Fibroblast of peridontal ligament (primary cell): ENCODE data around the gene TNIK.
"Not testable (repeated sequence)": the region's sequence is repeated elsewhere in the genome, so short reads cannot be mapped to it uniquely, and the experiment has no call there.

Source experiments
- DNase-seq: peaks from one replicate; pipeline ENCODE4 v3.0.0-alpha.2; 2010; ENCODE audit errors: extremely low read depth

Gene TNIK

DNA sequence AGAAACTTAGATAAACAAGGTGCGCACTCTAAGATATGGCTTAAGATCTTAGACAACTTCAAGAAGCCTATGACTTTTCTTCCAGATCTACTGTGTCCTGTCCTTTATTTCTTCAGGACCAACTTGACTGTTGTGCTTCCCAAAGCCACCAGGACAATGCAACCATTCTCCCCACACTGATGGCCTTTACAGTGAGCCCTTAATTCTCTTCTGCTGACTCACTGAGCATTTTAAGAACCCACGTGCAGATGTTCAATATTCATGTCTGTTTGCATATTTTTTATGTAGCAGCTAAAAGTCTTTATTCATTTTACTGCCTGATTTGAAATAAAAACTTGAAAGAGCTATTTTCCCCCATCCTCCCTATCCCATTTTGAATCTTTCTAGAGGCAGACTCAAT, 330.4 kb downstream of the TNIK start:
- DNase-seq = peak; percentile 31

- no peak for DNase-seq
Observed at GRCh38 chr3:171127611-171128010, 332.6 kb downstream of the TNIK start.

GRCh38 chr3:171126478-171127209, 333.6 kb downstream of the TNIK start:
- no peak for DNase-seq

DNA sequence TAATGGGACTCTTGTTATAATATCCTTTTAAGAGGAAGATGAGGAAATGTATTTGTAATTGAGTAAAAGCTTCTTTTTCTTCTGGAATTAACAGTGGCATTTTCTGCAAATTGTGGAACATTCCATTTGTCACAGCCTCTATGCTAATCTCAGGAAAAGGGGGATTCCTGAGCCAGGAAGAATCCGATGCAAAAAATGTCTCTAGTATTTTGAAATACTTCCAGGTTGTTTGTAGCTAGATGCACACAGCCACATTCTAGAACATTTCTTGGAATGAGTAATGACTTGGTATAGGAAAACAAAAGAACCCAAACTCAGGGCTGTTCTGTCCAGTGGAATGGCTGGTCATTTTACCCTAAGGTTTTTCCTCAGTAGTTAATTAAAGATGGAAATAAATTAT, 335.2 kb downstream of the TNIK start:
- DNase-seq = no peak

- no peak for DNase-seq
Observed at GRCh38 chr3:171123915-171124314, 336.3 kb downstream of the TNIK start.

GRCh38 chr3:171122861-171123260, 337.3 kb downstream of the TNIK start:
- no peak for DNase-seq

- DNase-seq = no peak
Observed at GRCh38 chr3:171122240-171122639, 338.0 kb downstream of the TNIK start.

DNA sequence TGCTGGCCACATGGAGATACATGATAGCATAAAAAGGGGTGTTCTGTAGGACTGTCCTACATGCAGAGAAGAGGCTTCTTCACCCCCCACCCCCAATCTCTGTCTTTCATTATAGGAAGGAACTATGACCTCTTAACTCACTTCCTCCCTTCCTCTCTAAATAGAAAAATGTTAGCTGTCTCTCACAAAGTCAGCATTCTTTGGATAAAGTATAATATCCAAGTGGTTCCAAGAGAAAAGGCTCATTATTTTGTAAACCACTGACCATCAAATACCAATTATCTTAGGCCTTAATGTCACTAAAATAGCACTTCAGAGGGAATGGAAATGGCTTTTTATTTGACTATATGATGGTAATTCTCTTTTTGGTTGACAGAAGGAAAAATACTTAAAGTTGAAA, 338.4 kb downstream of the TNIK start:
- DNase-seq = no peak

DNA sequence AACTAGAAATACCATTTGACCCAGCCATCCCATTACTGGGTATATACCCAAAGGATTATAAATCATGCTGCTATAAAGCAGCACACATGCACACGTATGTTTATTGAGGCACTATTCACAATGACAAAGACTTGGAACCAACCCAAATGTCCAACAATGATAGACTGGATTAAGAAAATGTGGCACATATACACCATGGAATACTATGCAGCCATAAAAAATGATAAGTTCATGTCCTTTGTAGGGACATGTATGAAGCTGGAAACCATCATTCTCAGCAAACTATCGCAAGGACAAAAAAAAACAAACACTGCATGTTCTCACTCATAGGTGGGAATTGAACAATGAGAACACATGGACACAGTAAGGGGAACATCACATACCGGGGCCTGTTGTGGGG, 340.8 kb downstream of the TNIK start:
- not testable (repeated sequence) for DNase-seq

GRCh38 chr3:171118993-171119392, 341.2 kb downstream of the TNIK start:
- not testable (repeated sequence) for DNase-seq

DNA sequence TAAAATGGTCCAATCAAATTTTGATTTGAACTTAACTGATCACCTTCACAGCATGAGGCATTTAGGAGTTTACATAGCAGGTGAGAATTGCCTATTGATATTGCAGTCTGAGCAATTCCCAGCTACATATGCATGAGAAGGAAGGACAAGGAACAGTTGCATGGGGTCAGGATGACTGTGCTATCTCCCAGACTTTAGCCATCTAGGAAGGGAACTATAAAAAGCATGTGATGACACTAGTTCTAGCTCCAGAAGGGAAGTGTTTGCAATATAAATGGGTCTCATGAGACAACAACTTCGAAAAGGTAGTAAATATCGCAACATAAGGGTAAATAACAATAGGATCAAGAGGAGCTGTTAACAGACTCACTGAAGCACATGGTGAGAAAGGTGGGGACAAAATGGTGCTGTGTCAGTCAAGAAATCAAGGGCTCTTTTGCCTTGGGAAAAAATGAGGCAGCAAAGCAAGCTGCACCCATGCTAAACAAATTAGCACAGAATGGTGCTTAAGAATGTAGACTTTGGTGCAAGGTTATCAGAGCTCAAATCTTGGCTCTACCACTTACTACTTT, 343.3 kb downstream of the TNIK start:
- no peak for DNase-seq

DNA sequence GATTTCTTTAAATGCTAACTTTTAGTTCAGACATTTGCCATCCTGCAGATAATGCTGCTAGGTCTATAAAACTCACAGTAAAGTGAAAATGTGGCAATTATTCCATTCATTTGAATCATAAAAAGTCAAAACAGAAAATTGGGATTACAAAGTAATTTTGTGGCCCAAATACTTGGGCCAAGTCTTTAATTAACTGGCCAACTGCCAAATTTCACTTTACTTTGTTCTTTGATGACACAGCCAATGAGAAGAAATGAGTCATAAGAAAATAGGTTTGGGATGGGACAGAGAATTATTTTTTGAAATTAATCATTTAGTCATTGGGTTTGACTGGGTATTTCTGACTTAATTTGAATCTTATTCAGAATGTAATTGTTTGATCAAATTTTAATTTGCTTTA, 343.8 kb downstream of the TNIK start:
- peak; percentile 49 for DNase-seq

- no peak for DNase-seq
Observed at GRCh38 chr3:171115667-171116066, 344.5 kb downstream of the TNIK start.

DNA sequence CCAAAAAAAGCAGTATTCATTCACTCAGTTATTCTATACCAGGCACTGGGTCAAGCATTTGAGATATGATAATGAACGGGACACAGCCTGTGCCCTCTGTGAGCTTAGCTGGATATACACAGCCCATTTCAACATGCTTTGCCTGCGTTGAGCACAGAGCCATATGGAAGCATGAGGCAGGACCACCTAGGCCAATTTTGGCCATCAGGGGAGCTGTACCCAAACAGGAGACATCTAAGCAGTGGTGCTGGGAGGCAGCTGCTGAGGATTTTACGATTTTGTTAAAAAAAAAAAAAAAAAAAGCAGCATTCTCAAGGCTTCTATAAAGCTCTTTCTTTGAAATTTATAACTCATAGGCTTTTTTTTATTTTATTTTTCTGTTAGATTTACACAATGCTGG, 346.5 kb downstream of the TNIK start:
- DNase-seq = no peak

DNA sequence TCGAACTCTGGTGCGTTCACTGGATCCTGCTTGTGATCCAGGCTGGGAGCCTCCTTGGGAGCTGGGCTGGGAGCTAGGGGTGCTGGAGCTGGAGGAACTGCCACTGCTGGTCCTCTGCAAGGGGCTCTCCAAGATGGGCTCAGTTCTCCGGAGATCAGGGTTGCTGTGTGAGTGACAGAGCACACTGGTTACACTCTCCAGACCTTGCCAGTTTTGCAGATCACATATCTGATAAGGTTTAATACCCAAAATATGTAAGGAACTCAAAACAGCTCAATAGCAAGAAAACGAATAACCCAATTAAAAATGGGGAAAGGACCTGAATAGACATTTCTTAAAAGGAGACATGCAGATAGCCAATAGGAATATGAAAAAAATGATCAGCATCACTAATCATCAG, 349.5 kb downstream of the TNIK start:
- no peak for DNase-seq

DNA sequence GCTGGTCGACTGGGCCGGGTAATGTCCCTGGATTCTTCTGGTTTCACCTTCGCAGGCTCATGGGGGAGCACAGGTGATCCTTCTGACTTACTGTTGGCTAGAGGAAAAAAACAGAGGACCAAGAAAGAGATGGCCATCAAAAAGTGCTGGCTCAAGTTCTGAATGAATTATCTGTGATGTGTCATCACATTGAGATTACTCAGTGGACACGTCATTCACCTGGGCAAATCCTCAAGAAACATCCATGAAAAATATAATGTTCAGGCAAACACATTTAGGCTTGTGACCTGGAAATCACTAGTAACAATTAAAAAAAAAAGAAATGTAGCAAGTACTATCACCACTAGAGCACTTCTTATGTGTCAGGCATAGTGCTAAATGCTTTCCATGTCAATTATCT, 352.1 kb downstream of the TNIK start:
- DNase-seq = no peak

DNA sequence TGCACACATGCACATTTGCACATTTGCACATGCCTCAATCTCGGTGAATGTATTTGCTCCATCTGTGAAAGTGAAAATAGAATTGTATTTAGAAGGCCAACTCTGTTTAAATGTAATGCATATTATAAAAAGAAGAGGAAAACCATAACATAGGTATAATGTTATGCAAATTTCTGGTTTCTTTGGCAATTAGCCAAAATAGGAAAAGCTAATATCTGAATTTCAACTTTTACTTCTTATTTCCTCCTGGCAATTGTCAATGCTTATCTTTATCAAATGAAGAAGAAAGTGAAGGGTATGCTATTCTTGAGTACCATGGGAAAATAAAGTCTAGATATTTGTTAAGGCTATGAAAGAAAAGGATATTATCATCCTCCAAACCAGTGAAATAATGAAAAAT, 357.0 kb downstream of the TNIK start:
- DNase-seq = no peak

- DNase-seq = peak; percentile 64
Observed at GRCh38 chr3:171101982-171102641, 358.1 kb downstream of the TNIK start.

DNA sequence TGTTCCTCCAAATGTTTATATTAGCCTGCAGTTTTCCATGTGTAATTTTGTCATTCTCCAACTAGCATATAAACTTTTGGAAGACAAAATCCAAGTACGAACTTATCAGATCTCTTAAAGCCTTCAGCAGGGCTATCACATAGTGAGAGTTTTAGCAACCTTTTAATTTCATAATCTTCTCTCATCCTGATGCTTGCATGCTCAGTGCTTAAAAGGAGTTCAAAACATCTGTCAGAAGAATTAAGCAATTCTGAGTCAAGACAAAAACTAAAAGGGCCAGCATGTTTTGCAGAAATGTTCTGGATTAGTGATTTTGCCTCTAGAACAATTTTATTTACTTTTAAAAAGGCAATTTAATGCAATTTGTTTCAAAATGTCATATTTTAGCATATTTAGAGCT, 360.3 kb downstream of the TNIK start:
- DNase-seq = peak; percentile 34

DNA sequence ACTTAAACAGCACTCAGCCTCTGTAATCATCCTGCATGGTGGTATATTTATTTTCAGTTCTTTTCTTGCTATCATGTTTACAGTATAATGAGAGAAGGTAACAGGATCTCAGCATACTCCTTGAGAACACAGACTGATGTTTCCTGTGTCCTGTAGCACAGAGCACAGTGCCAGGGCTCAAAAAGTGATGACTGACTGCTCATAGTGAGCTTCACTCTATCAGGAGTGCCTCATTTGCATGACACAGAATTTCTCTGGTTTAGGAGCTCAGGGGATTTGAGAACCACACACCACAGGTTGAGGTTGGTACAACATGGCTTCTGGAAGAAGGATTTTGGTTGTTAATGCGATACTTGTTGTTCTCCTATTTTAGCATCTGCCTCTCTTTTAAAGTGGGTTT, 365.1 kb downstream of the TNIK start:
- no peak for DNase-seq

DNA sequence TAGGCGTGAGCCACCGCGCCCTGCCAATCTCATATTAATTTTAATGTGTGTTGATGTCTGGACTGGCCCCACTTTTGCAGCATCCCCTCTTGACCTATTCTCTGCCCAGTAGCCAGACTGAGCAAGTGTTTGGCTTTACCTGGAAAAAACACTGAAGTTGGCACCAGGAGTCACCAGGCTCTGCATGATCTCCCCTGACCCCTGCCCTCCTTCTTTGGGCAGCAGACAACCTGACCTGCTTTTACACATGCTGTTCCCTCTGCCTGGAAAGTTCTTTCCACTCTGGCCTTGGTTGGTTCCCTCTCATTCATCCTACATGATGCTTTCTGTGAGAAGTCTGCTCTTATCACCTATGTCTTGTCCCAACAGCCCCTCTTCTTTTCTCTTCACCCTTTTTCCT, 365.8 kb downstream of the TNIK start:
- DNase-seq = no peak

DNA sequence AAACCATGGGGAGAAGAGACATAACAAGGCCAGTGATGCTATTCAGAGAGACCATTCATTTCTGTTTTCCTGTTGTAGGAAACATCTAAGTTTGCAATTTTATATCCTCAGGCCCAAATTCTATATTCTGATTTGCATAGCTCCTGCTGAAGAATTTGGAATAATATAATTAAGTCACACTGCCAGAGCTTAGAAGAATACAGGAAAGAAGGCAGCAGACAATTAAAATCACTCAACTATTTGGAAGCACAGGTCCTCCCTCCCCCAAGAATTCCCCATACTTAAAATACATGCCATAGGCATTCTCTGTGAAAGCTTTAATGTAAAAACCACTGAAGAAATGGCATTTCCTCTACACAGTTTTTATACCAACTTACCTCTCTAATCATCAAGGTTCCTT, 366.7 kb downstream of the TNIK start:
- no peak for DNase-seq

GRCh38 chr3:171092467-171092911, 367.7 kb downstream of the TNIK start:
- peak; percentile 27 for DNase-seq
